Esophagus mucosa (tissue), 1 donor: ENCODE measurements around the gene CFAP410. TPM values are rescaled to one million over a fixed set of nuclear protein-coding genes. Genes with fewer than 3 reads are reported as not detected.
A peak's percentile ranks its signal among the peaks of the same experiment; 100 is the strongest.

Source experiments
- ATAC-seq: fragments of 200-7000 bp; cut with Tn5 transposase; one replicate; pipeline ENCODE4 v1.9.1; 2020
- total RNA-seq: library from RNA; stranded (reverse); gene quantifications from one replicate; pipeline ENCODE4 v1.2.4, GENCODE V29; 2023
- donor health status: DM: yes; HTN: yes; CAD: no.

The CFAP410 gene
- total RNA-seq: 7.1 TPM

- ATAC-seq: peak; percentile 91
These were observed at the start of gene CFAP410 for GRCh38 chr21:44338971-44339910. Gene CFAP410 (minus strand): TSS chr21:44339390. CDS start chr21:44339194, 196 bp downstream.

GRCh38 chr21:44384968-44385367, 45.8 kb upstream of the CFAP410 start:
- no peak for ATAC-seq

- ATAC-seq: no peak
These were observed 44.0 kb upstream of the CFAP410 start for GRCh38 chr21:44383216-44383615.

- no peak for ATAC-seq
These were observed 43.3 kb upstream of the CFAP410 start for GRCh38 chr21:44382536-44382935.

GRCh38 chr21:44381874-44382273, 42.7 kb upstream of the CFAP410 start:
- no peak for ATAC-seq

GRCh38 chr21:44380876-44381275, 41.7 kb upstream of the CFAP410 start:
- no peak for ATAC-seq

- ATAC-seq: no peak
These were observed 41.0 kb upstream of the CFAP410 start for GRCh38 chr21:44379991-44380865.

- no peak for ATAC-seq
These were observed 40.3 kb upstream of the CFAP410 start for GRCh38 chr21:44379515-44379848.

- no peak for ATAC-seq
These were observed 39.7 kb upstream of the CFAP410 start for GRCh38 chr21:44378646-44379514.

- ATAC-seq: no peak
These were observed 38.9 kb upstream of the CFAP410 start for GRCh38 chr21:44377922-44378645.

- peak; percentile 40 for ATAC-seq
These were observed 38.2 kb upstream of the CFAP410 start for GRCh38 chr21:44377201-44377921.

- ATAC-seq: no peak
These were observed 37.4 kb upstream of the CFAP410 start for GRCh38 chr21:44376606-44377005.

GRCh38 chr21:44375761-44376241, 36.6 kb upstream of the CFAP410 start:
- no peak for ATAC-seq

GRCh38 chr21:44375281-44375651, 36.1 kb upstream of the CFAP410 start:
- no peak for ATAC-seq

GRCh38 chr21:44374601-44375280, 35.6 kb upstream of the CFAP410 start:
- ATAC-seq: no peak

- ATAC-seq: no peak
These were observed 33.4 kb upstream of the CFAP410 start for GRCh38 chr21:44372616-44373015.

GRCh38 chr21:44371596-44371995, 32.4 kb upstream of the CFAP410 start:
- ATAC-seq: no peak

- ATAC-seq: no peak
These were observed 31.7 kb upstream of the CFAP410 start for GRCh38 chr21:44370786-44371410.

- ATAC-seq: peak; percentile 34
These were observed 31.0 kb upstream of the CFAP410 start for GRCh38 chr21:44370027-44370735.
